Keratinocyte (primary cell): Measurements from ENCODE around the gene RAP1GAP2.

Experiments
- CTCF ChIP-seq, 3 experiments: IDR thresholded peaks in 1 of 3; conservative IDR thresholded peaks in 1 of 3; optimal IDR thresholded peaks in 1 of 3; 2 replicates in 2 of 3; 3 replicates in 1 of 3; pipeline versions ENCODE3 to v1.5.1; 2011; ENCODE audit warnings: low read length in 3 of 3, mild to moderate bottlenecking in 3 of 3, moderate library complexity in 2 of 3, control low read depth in 1 of 3, inconsistent platforms in 1 of 3; ENCODE audit not compliant: insufficient read depth in 2 of 3; ENCODE audit errors: extremely low read depth in 1 of 3
- EZH2 ChIP-seq: IDR thresholded peaks from one replicate; pipeline ENCODE4 v1.6.1; 2012; ENCODE audit warnings: inconsistent platforms, mild to moderate bottlenecking, low read length, moderate library complexity

- peak in 1 of 3 experiments; percentile 24 for TF ChIP-seq CTCF (optimal IDR thresholded peaks at IDR 0.05 in 1 of 3, IDR thresholded peaks at IDR 0.05 in 1 of 3, conservative IDR thresholded peaks at IDR 0.05 in 1 of 3; ENCODE audit: extremely low read depth in 1 of 3, insufficient read depth in 2 of 3, low read length in 3 of 3)
- no peak for TF ChIP-seq EZH2
Observed at GRCh38 chr17:2937331-2938003, 141.2 kb downstream of the RAP1GAP2 start.
